PC-9 (cell line): ENCODE measurements around the gene PTOV1.

Source experiments
- CTCF ChIP-seq: fragments of 200-600 bp; sonication (generic); conservative IDR thresholded peaks from 2 replicates; pipeline ENCODE4 v1.6.1; 2017; ENCODE audit warnings: mixed run types, antibody characterized with exemption, mild to moderate bottlenecking, moderate library complexity
- EZH2 ChIP-seq: fragments of 200-600 bp; sonication (generic); IDR thresholded peaks from 2 replicates; pipeline ENCODE4 v1.8.0; 2017; ENCODE audit warnings: antibody characterized with exemption, low read depth

- TF ChIP-seq CTCF (no peak), EZH2 (no peak)
Observed at GRCh38 chr19:49908480-49909420, 57.8 kb downstream of the PTOV1 start.
